Measurements from ENCODE around the gene AAR2.

The AAR2 gene

DNA sequence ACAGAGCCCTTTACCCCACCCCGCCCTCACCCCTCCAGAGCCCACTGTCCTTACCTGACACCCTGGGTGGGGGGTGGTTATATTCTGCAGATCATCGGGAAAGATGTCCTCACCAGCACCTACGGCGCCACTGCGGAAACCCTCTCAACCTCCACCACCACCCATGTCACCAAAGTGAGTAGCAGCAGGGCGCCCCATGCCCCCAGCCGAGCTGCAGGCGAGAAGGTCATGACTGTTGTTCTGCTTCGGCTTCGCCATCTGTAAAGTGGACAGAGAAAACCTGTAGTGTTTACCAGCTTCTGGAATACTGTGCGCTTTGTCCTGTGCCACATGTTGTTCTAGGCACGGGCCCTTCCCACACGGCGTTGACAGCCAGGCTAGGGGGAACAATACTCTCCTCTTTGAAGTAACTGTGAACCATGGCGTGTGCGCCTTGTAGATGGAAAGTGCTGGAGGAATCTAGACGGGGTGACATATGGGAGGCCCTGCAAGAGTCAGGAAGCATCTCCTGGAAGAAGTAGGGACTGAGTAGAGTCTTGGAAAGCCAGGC, 16.5 kb upstream of the AAR2 start:
- no peak for DNase-seq

DNA sequence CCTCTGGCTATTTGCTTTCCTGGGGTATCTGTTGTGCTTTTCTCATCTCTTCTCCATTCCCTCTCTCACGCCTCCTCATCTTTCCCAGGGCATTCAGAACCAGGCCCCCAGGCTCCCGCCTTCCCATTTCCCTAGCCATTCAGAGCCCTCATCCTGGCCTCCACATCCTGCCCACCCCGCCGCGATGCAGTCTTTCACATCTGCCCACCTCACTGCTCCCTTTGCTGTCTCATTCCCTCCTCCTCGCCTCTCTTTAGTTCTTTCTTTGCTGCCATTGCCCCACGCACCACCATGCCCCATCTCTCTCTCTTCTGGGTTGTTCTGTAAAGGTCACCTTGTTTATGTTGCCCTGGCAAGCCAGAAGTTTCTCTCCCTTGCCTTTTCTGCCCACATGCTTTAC, 10.6 kb upstream of the AAR2 start:
- DNase-seq, result no peak

DNA sequence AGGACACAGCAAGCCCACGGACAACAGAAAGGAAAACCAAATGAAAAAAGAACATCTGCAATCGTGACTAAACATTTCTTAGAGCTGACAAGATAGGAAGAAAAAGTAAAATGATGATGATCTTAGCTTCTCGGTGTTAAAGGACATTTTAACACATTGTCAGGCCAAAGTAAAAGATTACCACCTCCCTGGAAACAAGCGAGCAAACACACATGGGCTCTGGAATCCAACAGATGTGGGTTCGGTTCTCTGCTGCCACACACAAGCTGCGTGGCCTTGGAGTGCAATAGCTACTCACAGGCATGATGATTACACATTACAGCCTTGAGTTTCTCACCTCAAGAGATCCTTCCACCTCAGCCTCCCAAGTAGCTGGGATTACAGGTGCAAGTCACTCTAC, 7.5 kb upstream of the AAR2 start:
- no peak for DNase-seq

DNA sequence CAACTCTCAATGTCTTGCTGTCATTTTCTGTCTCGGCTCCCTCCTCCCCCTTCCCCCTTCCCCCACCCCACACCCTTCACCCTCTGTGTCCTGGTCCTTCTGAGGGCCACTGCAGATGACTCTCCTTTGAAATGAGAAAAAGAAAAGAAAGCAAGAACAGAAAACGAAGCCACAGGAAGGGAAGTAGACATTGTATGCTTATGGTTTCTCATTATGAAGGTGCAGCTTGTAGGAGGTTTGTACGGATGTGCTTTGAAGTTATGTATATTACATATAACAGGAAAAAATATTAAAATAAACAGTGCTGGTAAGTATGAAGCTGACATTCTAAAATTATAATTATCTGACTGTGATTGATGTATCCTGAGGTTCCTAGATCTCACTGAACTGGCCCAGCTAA, 6.3 kb upstream of the AAR2 start:
- DNase-seq, result no peak

DNA sequence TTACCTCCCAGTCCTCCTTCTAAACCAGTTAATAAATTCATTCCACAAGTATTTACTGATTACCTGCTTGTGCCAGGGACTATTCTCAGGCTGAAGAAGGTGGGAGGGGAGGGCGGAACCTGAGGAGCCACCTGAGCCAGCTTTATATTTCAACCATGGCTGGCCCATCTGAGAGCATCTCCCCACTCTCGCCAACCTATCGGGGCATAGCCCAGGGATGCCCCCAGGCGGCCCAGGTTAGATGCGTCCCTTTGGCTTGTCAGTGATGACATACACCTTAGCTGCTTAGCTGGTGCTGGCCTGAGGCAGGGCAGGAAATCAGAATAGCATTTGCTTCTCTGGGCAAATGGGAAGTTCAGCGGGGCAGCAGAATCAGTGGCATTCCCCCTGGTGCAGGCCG, 4.9 kb upstream of the AAR2 start:
- no peak for DNase-seq

DNA sequence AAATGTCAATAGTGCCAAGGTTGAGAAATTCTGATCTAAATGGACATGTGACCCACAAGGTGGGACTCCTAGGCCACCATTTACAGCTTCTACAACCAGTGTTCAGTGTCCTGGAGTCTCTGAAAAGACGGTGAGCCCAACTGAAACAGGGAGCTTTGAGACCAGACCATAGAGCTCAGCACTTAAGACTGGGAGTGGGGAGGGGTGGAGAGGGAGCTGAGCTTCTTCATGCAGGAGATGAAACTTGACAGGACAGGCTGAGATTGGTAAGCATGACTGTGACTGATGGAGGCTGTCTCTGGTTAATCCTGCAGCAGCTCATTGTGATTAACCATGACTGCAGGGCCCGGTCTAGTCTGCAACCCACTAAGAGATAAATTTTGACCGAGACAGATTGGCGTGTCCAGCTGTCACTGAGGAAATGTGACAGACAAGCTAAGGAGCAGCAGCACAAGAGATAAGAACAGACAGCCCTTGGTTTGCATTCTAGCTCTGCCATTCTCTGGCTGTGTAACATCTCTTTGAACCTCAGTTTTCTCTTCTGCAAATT, 1.4 kb upstream of the AAR2 start:
- no peak for DNase-seq

DNA sequence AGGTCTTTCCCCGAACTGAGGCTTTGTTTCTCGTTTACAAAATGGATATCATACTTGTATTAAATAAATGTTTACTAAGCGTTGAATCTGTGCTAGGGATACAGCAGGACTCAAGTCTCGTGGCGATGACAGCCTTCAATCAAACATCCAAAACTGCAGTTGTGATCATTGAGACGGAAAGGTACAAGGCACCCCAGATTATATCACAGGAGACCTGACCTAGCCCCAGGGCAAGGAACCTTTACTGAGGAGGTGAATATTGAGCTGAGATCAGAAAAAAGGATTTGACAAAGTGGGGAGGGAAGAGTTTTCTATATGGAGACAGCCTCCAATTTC, 476 bp downstream of the AAR2 start:
- no peak for DNase-seq

DNA sequence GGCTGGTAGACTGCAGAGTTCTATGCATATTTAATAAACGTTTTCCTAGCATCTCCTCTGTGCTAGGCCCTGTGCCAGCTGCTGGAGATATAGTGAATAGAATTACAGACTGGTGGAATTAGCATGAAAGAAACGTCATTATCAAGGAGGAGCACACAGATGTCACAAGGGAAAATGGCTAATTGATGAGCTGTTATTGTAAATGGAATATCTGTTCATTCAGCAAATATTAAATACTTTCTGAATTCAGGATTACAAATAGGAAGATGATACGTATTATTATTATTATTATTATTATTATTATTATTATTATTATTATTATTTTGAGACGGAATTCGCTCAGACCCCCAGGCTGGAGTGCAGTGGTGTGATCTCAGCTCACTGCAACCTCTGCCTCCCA, 1.2 kb downstream of the AAR2 start:
- no peak for DNase-seq

DNA sequence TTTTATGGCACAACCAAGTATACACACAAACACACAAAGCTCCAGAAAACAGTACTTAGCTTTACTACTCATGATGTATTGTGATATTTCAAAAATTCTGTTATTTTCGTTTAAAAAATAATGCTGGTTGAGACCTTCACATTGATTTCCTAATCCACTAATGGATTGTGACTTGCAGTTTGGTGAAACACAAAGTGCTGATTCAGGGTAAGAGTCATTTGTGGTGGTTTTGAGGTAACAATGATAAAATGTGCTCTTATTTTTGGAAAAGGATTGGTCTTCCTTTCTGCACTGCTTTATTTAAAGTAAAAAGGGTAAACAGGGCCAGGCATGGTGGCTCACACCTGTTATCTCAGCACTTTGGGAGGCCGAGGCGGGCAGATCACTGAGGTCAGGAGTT, 1.9 kb downstream of the AAR2 start:
- no peak for DNase-seq

DNA sequence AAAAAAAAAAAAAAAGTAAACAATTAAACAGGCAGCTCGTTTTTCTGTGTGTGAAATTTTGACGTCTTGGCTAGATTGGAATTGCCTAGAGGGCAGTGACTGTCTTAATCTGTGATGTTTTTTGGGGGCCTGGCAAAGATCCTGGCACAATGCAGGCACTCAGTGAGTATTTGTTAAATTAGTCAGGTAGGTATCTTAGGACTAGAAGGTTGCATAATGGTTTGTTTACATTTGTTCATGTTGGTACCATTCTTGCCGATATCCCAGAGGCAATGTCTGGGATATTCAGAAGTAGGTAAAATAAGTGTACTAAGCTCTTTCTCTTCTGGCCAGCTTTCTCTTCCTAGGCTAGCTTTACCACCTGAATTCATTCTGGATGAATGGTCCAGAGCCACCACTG, 2.5 kb downstream of the AAR2 start:
- DNase-seq, result no peak

DNA sequence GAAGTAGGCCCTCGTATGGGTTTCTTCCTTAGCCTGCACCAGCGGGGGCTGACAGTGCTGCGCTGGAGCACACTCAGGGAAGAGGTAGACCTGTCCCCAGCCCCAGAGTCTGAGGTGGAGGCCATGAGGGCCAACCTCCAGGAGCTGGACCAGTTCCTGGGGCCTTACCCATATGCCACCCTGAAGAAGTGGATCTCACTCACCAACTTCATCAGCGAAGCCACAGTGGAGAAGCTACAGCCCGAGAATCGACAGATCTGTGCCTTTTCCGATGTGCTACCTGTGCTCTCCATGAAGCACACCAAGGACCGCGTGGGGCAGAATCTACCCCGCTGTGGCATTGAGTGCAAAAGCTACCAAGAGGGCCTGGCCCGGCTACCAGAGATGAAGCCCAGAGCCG, 3.8 kb downstream of the AAR2 start:
- no peak for DNase-seq

DNA sequence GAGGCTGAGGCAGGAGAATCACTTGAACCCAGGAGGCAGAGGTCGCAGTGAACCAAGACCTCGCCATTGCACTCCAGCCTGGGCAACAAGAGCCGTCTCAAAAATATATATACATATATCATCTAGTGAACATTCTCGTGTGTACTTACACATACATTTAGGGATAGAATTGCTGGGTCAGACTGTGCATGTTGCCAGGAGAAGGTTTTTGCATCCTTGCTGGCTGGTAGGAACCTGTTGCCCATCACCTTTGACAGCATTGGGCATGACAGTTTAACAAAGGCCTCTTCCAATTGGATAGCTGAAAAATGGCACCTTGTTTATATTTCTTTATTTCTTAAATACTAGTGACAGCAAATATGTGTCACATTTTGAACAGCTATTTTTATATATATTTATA, 5.4 kb downstream of the AAR2 start:
- no peak for DNase-seq

DNA sequence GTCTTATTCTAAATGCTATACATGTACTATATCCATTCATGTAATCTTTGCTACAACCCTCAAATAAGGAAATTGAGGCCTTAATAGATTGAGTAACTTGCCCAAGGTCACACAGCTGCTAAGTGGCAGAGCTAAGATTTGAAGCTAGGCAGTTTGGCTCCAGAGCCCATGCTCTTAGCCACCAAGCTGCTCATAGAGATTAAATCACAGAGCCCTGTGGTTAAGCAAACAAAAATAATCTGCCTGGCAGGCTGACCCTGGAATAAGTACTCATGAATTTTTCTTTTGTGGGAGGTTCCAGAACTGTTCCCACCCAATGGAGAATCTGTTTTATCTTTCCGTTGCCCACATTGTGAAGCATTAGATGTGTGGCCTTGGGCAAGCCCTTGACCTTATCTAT, 7.4 kb downstream of the AAR2 start:
- no peak for DNase-seq

DNA sequence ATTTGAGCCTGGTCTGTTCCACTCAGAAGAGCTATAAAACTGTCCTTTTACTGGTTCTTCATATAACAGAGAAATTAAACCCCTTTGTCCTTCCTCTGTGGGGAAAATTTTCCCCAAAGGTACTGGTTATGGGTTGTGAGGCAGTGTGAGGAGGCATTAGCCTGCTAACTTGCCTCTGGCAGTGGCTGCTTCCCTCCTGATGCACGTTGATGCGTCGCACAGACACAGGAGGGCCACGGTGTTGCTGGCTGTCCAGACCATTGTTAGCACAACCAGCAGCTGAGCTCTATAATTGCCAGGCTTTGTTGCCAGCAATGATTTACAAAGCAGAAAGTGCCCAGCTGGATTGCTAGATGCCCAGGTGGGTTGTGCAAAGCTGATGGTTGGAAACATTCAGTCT, 10.1 kb downstream of the AAR2 start:
- no peak for DNase-seq

DNA sequence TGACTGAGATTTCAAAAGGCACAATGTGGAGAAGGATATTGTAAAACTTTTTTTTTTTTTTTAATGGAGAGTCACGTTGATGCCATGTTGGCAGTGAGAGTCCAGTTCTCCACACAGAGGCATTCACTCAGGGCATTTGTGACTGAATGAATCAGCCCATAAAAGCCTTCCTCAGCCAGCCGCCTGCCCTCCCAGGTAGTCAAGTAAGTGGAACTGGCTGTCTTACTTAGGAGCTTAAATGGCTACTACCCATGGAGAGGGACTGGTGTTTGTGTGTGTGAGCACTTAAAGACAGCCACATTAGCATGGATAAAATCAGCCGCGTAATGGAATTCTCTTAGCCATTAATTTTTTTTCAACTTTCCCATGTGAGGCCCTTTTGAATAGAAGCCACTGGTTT, 12.6 kb downstream of the AAR2 start:
- DNase-seq, result no peak

DNA sequence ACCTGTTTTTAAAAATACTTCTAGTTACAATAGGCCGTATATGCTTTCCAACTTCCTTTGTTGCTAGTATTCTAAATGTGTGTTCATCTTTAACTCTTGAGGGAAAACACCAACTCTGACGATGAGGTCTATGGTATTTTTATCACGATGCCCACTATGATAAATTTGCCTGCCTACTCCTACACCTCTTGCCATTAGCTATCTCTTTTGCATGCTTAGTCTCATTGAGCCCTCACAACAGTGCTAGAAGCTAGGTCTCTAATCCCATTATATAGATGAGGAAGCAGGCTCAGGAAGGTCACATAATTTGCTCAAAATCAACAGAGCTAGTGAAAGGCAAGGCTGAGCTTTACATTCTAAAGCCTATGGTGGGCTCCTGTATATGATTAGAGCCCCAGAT, 13.2 kb downstream of the AAR2 start:
- no peak for DNase-seq

DNA sequence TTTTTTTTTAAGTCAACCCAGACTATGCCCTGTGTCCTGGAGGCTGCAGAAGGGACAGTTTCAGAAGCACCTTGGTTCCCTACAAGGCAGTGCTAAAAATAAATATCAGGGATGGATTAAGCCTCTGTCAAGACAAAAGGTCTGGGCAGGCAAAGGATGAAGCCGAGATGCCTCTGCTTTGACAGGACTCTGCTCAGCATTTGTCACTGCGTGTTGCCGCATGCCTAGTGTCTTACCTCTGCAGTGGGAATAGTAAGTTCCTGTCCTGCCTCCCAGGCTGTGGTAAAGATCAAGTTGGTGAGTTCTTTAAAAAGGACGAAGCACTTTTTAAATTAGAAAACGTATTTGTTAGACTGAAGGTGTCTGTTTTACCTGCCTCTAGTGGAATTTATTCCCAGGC, 15.1 kb downstream of the AAR2 start:
- no peak for DNase-seq

DNA sequence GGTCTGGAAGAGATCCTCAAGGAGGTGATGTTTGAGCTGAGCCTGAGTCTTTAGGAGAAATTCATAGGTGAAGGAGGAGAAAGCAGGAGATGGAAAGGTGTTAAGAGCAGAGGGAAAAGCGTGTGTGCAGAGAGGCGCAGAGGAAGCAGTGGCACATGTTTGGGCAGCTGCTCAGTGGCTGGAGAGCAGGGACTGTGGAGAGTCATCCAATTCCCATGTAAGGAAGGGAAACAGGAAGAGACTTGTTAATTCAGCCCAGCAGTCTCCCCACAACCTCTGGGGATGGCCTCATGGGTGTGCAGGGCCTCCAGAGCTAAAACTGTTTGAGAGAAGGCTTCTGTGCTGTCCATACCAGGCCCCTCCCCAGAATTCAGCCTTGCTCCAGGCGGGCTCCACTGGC, 16.2 kb downstream of the AAR2 start:
- no peak for DNase-seq

DNA sequence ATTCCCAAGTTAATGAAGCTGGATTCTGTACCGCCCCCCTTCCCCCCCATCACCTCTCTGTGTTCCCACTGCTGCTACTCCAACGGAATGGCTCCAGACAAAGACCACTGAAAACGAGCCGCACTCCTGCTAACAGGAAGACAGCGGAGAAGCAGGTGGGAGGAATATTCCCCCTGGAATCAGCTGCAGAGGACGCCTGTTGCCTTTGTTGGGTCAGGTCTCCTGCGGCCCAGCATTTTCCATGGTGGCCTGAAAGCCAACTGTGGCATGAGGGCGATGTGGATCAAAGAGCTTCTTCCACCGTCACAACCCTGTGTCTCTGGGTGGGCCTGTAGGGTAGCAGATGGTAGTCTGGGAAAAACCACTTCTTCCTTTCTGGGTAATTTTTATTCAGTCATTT, 16.8 kb downstream of the AAR2 start:
- DNase-seq, result no peak

DNA sequence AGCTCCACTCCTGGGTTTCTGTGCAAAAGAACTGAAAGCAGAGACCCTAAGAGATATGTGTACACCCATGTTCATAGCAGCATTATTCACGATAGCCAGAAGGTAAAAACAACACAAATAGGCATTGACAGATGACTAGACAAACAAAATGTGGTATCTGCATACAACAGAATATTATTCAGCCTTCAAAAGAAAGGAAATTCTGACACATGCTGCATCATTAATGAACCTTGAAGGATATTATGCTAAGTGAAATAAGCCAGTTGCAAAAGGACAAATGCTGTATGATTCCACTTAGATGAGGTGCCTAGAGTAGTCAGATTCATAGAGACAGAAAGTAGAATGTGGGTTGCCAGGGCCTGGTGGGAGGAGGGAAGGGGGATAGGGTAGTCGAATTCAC, 17.8 kb downstream of the AAR2 start:
- DNase-seq, result no peak

DNA sequence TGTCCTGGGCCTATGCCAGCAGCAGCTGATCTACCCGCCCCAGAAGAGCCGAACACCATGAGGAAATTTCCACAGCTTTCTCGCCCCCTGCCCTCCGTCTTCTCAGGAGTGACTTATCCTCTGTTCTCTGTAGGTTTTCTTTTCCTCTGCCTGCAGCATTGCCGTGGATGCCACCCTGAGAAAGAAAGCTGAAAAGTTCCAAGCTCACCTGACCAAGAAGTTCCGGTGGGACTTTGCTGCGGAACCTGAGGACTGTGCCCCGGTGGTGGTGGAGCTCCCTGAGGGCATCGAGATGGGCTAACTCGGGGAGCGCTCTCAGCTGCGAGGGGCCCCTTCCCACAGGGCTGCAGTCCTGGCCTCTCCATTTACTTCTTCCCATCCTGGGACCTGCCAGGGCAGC, 19.2 kb downstream of the AAR2 start:
- no peak for DNase-seq

DNA sequence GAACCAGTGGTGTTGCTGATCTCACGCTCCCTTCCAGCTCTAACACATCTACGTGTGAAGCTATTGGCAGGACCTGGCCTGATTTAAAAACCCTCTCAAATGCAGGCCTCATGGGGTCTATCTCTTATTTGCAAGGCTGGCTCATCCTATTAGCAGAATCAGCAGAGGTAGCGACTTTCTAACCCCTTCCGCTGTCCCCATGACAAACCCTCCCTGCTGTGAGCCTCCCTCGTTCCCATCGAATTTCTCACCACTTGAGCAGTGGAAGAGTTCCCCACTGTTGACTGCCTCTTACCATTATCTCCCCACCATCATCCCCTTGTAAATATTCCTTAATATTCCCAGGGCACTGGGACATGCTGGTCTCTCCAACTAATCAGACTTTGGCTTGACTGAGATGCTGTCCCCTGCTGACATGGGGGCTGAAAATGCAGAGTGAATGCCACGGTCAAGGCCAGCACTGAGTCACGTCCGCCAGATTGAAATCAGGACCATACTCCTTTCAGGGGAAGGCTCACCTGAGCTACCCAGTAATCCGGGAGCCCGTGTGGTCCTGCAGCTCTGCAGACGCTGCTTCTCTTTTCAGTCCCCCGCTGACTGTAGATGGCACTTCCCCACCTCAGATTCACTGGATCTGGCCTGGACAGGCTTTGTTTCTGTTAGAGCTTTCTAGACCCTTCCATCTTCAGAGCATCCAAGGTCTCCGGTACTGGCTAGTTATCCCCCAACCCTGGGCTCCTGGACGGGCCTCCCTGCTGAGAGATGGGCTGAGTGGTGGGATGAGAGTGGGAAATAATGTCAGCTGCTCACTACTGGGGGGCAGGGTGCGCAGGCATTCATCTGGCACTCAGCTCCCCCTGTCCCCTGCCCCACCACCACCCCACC, 23.1 kb downstream of the AAR2 start:
- no peak for DNase-seq

DNA sequence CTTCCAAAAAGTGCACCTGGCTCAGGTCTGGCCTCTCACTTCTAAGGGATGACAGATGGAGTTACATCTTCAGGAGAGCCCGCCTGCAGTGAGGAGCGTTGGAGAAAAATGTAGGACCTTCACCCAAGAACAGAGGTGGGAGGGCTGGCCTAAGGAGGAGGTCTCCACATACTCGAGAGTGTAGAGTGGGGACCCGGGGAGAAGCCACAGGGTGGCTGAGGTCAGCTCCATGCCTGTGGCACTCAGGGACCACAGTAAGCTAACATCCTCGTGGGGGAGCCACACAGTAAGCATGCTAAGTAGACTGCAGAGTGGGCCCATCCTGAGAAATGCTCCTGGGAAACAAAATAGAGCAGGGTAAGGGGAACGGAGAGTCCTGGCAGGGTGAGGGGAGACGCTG, 24.0 kb downstream of the AAR2 start:
- no peak for DNase-seq

DNA sequence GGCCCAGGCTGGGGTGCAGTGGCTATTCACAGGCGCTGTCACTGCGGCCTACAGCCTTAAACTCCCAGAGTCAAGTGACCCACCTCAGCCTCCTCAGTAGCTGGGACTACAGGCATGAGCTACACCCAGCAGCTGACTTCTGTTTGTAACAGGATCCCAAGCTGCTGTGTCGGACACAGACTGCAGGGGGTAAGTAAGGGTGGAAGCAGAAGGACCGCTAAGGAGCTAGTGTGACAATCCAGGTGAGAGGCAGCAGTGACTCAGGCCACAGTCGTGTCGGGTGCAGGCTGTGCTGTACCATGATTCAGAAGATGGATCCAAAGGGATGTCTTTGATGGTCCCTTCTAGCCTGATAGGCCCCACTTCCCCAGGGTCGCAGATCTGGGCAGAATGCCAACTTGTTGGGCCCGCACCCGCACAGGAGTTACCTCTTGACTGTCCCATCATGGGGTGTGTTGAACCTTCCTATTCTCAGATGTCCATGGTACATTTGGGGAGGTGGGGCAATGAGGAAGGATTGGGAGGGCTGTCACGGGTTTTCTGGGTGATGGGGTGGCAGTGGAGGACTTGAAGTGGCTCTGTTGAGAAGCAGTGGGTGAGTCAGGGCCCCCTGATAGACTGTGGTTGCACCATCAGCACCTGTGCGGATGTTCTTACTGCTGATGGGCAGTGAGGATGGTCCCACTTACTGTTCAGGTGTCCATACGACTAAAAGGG, 25.3 kb downstream of the AAR2 start:
- DNase-seq, result no peak

Measured in DMS 273 treated with DMSO at 0.1 percent for 48 hours (cell line).